GM19193 (cell line): ENCODE results near the gene PARVA.

Experiments used
- POLR2A ChIP-seq: IDR thresholded peaks from 4 replicates; pipeline ENCODE4 v1.6.1; 2011; ENCODE audit not compliant: insufficient read depth, insufficient read length; ENCODE audit errors: extremely low read depth

The PARVA gene

GRCh38 chr11:12542186-12542935 lies 165.0 kb downstream of the PARVA start:
- TF ChIP-seq POLR2A: no peak

DNA sequence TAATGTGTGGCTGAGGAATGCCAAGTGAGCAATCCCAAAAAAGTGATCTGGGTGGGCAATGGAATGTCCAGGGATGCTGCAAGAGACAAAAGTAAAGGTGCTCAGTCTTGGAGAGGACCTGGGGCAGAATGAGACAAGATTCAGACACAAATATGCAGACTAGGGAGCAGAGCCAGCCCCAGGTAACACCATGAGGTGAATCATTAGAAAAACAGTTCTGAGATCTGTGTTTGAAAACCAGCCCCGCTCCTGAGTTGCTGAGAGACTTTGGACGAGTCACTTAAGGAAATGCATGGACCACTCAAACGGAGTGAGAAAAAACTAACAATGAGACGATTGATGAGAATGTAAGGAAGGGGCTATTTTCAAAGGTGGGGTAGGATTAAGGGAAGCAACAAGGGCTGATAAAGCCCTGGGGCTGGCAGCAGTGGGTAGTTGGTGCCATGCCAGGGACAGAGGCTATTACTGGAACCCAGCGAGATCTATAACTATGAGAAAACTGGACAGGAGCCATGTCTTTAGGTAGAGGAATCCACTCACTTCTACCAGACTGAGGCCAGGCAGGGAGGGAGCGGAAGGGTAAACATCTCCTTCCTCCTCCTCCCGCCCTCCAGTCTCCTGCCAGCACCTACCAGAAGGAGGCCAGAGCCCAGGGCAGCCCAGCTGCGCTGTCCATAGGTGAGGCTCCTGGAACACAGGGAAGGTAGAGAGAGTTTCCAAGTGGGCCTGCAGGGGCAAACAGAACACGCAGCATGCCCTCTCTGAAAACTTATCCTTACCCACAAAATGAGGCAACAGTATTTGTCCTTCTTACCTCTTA lies 166.4 kb downstream of the PARVA start:
- no peak for TF ChIP-seq POLR2A

DNA sequence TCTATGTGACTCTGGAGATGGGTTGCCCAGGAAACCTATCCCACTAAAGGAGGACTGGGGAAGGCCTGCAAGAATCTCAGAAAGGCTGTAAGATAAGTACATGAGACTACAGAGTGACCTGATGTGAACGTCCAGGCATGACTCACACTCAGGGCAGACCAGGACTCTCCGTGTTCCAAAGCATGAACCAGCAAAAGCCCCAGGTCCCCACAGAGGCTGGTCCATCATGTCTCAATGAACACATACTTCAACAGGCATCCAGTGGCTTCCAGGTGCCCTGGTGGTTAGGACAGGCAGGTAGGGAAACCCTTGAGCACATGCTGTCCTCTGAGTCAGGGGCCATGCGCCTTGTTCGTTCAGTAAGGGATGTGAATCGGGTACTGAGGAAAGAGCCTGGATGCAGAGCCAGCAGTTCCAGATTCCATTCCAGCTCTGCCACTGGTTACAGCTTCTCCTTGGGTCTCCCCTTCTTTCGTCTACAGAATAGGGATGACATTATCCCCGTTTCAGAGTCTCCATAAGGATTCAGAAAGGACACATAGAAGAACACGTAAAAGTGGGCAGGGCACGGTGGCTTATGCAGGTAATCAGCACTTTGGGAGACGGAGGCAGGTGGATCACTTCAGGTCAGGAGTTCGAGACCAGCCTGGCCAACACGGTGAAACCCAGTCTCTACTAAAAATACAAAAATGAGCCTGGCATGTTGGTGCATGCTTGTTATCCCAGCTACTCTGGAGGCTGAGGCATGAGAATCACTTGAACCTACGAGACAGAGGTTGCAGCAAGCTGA lies 167.8 kb downstream of the PARVA start:
- TF ChIP-seq POLR2A: no peak

GRCh38 chr11:12546122-12546521 lies 168.8 kb downstream of the PARVA start:
- no peak for TF ChIP-seq POLR2A

GRCh38 chr11:12546660-12547059 lies 169.3 kb downstream of the PARVA start:
- no peak for TF ChIP-seq POLR2A

DNA sequence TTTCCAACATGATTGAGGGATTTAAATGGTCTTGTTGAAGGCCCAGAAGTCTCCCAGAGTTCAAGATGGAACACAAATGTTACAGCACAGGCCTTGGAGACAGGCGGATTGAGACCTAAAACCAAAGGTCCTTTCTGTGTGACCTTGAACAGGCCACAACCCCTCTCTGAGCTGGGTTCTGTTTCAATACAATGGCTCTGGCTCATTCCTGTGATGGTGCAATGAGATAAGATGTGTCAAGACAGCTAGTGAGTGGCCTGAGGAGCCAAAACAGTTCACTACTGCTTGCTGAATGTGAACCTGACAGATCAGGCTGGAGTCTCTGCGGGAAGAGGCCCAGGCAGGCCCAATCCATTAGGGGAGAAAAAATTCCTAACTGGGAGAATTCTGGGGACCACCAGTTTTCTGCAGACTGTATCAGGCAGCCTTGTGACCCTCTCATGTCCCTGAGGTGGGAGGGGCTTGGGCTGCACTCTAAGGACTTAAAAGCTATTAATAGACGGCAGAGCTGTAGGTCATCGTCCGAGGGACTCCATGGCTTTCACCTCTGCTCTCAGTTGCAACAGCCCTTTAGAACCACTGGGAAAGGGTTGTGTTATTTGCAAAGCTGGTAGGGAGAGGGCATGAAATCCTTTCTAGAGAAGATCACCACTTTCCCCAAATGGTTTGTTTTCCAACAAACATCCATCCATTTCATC lies 170.7 kb downstream of the PARVA start:
- TF ChIP-seq POLR2A: no peak

GRCh38 chr11:12552692-12553091 lies 175.3 kb downstream of the PARVA start:
- no peak for TF ChIP-seq POLR2A

- no peak for TF ChIP-seq POLR2A
Observed at GRCh38 chr11:12554122-12554521, 176.8 kb downstream of the PARVA start.

DNA sequence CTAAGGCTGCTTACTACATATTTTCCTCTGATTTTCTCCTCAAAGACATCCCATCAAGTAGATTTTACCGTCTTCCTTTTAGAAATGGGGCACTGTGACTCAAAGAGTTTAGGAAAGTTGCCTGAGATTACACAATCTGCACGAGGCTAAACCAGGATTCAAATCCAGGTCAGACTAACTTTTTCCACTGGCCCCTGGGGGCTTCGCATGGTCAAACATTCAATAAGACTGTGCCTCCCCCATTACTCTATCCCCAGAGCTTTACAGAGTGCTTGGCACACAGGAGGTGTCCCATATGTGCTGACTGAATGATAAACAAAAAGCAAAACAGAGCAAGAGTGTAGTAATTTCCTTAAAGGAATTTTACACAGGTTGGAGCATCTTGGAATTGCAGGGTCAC lies 178.8 kb downstream of the PARVA start:
- no peak for TF ChIP-seq POLR2A

- TF ChIP-seq POLR2A: no peak
Observed at GRCh38 chr11:12556788-12557384, 179.5 kb downstream of the PARVA start.

GRCh38 chr11:12559011-12559410 lies 181.6 kb downstream of the PARVA start:
- no peak for TF ChIP-seq POLR2A

DNA sequence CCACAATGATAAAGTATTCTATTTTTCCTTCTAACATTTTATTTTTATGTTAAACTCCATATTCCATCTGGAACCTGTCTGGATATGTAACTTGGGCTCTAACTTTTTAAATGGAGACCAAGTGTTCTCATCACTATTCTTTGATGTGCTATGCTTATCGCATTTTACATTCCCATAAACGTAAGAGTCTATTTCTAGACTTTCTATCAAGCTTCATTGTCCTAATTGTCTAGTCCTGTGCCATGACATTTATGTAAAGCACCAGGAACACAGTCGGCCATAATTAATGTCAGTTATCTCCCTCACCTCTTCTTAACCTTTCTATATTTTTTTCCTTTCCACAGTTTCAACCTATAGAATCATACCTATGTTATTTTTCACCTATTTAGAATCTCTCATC lies 183.0 kb downstream of the PARVA start:
- TF ChIP-seq POLR2A: no peak

DNA sequence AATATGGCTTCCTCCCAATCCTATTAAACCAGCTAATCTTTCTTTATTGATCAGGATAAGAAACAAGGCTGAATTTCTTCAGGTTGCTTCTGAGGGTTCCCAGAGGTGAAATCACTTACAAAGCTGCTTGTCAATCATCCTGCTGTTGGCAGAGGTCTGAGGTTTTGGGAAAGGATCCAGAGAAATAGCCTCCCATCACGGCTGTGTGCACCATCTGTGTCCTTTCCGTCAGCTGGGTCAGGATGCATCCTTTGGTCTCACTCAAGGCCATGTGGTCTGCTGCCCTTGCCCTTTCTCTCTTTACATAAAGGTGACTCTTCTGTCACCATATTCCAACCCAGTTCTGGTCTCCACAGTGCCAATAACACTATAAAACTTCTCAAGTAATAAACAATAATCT lies 183.5 kb downstream of the PARVA start:
- no peak for TF ChIP-seq POLR2A

DNA sequence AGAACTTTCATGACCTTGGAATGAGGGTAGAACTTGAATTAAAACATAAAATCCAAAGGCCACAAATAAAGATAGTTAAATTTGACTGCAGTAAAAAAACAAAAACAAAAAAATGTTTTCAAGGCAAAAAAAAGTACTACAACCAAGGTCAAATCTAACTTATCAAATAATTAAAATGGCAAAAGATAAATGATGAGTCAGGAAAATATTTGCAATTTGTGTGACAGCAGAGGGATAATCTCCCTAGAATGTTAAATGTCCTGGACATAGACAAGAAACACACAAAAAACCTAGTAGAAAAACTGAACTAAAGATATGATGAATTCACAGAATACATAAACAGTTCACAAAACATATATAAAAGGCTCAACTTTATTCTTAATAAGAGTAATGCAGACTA lies 186.6 kb downstream of the PARVA start:
- TF ChIP-seq POLR2A: no peak

DNA sequence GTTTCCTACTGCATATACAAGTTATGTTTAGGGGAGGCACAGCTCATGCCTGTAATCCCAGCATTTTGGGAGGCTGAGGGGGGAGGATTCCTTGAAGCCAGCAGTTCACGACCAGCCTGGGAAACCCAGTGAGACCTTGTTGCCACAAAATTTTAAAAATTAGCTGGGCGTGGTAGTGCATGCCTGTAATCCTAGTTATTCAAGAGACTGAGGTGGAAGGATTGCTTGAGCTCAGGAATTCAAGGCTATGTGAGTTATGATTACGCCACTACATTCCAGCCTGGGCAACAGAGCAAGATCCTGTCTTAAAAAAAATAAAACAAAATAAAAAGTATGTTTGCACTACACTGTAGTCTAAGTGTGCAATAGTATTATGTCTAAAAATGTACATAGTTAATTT lies 188.0 kb downstream of the PARVA start:
- no peak for TF ChIP-seq POLR2A

- TF ChIP-seq POLR2A: no peak
Observed at GRCh38 chr11:12567746-12568460, 190.5 kb downstream of the PARVA start.
